Measurements from ENCODE around the gene TSHZ2.

DNA sequence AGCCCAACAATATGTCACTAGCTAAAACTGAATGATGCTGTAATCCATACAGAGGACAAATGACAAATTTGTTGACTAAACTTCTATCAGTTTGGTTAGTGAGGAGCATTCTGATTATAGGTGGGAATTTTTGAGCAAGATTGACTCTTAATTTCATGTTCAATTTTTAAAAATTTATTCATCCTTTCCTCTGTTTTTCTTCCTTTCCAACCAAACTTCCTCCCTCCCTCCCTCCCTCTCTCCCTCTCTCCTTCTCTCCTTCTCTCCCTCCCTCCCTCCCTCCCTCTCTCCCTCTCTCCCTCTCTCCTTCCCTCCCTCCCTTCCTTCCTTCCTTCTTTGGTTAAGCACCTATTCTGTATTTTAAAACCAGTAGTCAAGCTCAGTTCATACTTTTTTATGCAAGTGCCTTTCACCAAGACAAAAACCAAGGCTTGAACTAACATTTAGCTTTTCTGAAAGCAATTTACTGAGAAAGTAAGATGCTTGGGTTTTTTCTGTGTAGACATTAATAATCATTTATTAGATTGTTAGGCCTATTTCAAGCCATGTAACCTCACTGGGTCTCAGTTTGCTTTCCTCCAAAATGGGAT lies 112.3 kb downstream of the TSHZ2 start:
- no peak for TF ChIP-seq EP300 (IDR thresholded peaks at IDR 0.05)
- TF ChIP-seq, protein P1, sequence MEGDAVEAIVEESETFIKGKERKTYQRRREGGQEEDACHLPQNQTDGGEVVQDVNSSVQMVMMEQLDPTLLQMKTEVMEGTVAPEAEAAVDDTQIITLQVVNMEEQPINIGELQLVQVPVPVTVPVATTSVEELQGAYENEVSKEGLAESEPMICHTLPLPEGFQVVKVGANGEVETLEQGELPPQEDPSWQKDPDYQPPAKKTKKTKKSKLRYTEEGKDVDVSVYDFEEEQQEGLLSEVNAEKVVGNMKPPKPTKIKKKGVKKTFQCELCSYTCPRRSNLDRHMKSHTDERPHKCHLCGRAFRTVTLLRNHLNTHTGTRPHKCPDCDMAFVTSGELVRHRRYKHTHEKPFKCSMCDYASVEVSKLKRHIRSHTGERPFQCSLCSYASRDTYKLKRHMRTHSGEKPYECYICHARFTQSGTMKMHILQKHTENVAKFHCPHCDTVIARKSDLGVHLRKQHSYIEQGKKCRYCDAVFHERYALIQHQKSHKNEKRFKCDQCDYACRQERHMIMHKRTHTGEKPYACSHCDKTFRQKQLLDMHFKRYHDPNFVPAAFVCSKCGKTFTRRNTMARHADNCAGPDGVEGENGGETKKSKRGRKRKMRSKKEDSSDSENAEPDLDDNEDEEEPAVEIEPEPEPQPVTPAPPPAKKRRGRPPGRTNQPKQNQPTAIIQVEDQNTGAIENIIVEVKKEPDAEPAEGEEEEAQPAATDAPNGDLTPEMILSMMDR (IDR thresholded peaks at IDR 0.05), result no peak
- no peak for TF ChIP-seq POLR2A (IDR thresholded peaks at IDR 0.05; ENCODE audit: low read depth)
- TF ChIP-seq POLR2AphosphoS5 (IDR thresholded peaks at IDR 0.05), result no peak

All from esophagus muscularis mucosa (tissue), 4 donors.